ENCODE measurements around the gene EIF5AL1. TPM values are rescaled to one million over a fixed set of nuclear protein-coding genes. Genes with fewer than 3 reads are reported as not detected.

The EIF5AL1 gene
- total and polyA plus RNA-seq, 9 of the 15 experiments (the other 6 are each of a cell fraction or from before 2014, with no cell fraction given), result 0.03 to 3.4 (median 0.53) TPM; not detected in 1

GRCh38 chr10:79490400-79491142, 21.8 kb upstream of the EIF5AL1 start:
- WGBS (ENCODE audit: insufficient coverage, low coverage, missing lambda C conversion rate), result 39% methylated on average over 9 of the region's 9 CpGs
- CTCF ChIA-PET (ENCODE audit: low intra/inter-chr PET ratio), result interaction anchor here (1.1 kb wide), 1 partner anchor 116 kb away, joined by 4 read pairs; no protein-coding TSS in a partner anchor

More at GRCh38 chr10:79490400-79491142, 21.8 kb upstream of the EIF5AL1 start:
- in situ Hi-C loops (cut with MboI) (no loop called here), intact Hi-C loops (cut with micrococcal nuclease) (no loop called here)
- BruUV-seq (replicated peaks), result no TSS peak
- Histone ChIP-seq H3K79me2 (ENCODE audit: control insufficient read depth, insufficient read depth, low read length) (no peaks in the 10 kb centered on the region), H3K4me1 (replicated peaks in 1 of 2; ENCODE audit: control insufficient read depth in 2 of 2, insufficient read depth in 2 of 2, low read length in 2 of 2) (peaks cover 7 to 14% of the 10 kb centered on the region in 2 experiments), H3K27ac (ENCODE audit: extremely low read depth, low read depth, low read length) (no peak overlapping the region), H3K27me3 (ENCODE audit: control insufficient read depth in 2 of 2, insufficient read depth in 2 of 2, low read length in 2 of 2) (peaks cover 5 to 24% of the 10 kb centered on the region in 2 experiments; a peak in 3 of 5 replicates), H3K4me2 (ENCODE audit: insufficient read depth, low read length) (no peak overlapping the region), H2AFZ (ENCODE audit: low read depth, low read length) (peak overlapping the region; percentile 82), H3K36me3 (ENCODE audit: control insufficient read depth, insufficient read depth, low read length) (no peaks in the 10 kb centered on the region), H3K9ac (ENCODE audit: insufficient read depth in 1 of 2, low read depth in 2 of 2, low read length in 2 of 2) (peak overlapping the region in 1 of 2 experiments; percentile 41; a peak in 1 of 4 replicates), H3K9me3 (replicated peaks; ENCODE audit: control insufficient read depth, insufficient read depth, low read depth, low read length) (no peaks in the 10 kb centered on the region), H3K9me1 (ENCODE audit: control insufficient read depth, insufficient read depth, low read length) (no peaks in the 10 kb centered on the region), H3K4me3 (no peak overlapping the region), H4K20me1 (replicated peaks; ENCODE audit: control insufficient read depth, insufficient read depth, low read length) (peaks cover 4% of the 10 kb centered on the region; the same call in 1 of the 2 replicates)
- POLR2A ChIA-PET, result interaction anchor here (0.6 to 1.2 kb wide), 3 partner anchors 20 to 1455 kb away, joined by 3 read pairs; no protein-coding TSS in a partner anchor
- FAIRE-seq, result no peak
- peak in 2 of 4 experiments; percentile 32 to 42 for DNase-seq (ENCODE audit: extremely low read depth in 1 of 4, low spot score in 3 of 4)
- ATAC-seq, result peak; percentile 13; the same call in 2 of the 3 replicates
- TF ChIP-seq TGIF2 (CRISPR knock-in tag; IDR thresholded peaks at IDR 0.05), result no peak
- no peak for TF ChIP-seq ZNF274 (IDR thresholded peaks at IDR 0.05; ENCODE audit: borderline replicate concordance, low read depth, low read length)
- TF ChIP-seq U2AF1 (optimal IDR thresholded peaks at IDR 0.05; ENCODE audit: low read depth, low read length), result no peak
- no peak for TF ChIP-seq POU5F1 (IDR thresholded peaks at IDR 0.05; ENCODE audit: borderline replicate concordance, low read depth, low read length, partially characterized antibody)
